Measurements from ENCODE around the gene PTPRD.

Gene PTPRD

GRCh38 chr9:9182431-9182830, 1430.4 kb downstream of the PTPRD start:
- no peak overlapping the region for H3K4me2 ChIP-seq (ENCODE audit: low read depth, low read length, poor library complexity, severe bottlenecking)
- H3K4me3 ChIP-seq (ENCODE audit: insufficient read depth, low read length, poor library complexity, severe bottlenecking), result no peak overlapping the region
- no peaks in the 10 kb centered on the region for H4K20me1 ChIP-seq (ENCODE audit: low read depth, low read length)
- no peak overlapping the region for H3K27ac ChIP-seq (ENCODE audit: low read depth, low read length)
- H3K27me3 ChIP-seq (ENCODE audit: low read length), result no peaks in the 10 kb centered on the region
- no peak overlapping the region for H3K9ac ChIP-seq (ENCODE audit: low read length)
- no peaks in the 10 kb centered on the region; the same call in 1 of the 2 replicates for H3K9me2 ChIP-seq (replicated peaks; ENCODE audit: insufficient read depth, low read length)
- H3K79me2 ChIP-seq (ENCODE audit: insufficient read depth, low read length), result no peaks in the 10 kb centered on the region
- H3K36me3 ChIP-seq (ENCODE audit: low read length), result no peaks in the 10 kb centered on the region
- no peak overlapping the region for H2AFZ ChIP-seq (ENCODE audit: low read depth, low read length, severe bottlenecking)
- no peaks in the 10 kb centered on the region for H3K9me3 ChIP-seq (ENCODE audit: insufficient read depth, low read length)
- H3F3A ChIP-seq (ENCODE audit: insufficient read depth), result no peaks in the 10 kb centered on the region
- TF ChIP-seq, protein P1, sequence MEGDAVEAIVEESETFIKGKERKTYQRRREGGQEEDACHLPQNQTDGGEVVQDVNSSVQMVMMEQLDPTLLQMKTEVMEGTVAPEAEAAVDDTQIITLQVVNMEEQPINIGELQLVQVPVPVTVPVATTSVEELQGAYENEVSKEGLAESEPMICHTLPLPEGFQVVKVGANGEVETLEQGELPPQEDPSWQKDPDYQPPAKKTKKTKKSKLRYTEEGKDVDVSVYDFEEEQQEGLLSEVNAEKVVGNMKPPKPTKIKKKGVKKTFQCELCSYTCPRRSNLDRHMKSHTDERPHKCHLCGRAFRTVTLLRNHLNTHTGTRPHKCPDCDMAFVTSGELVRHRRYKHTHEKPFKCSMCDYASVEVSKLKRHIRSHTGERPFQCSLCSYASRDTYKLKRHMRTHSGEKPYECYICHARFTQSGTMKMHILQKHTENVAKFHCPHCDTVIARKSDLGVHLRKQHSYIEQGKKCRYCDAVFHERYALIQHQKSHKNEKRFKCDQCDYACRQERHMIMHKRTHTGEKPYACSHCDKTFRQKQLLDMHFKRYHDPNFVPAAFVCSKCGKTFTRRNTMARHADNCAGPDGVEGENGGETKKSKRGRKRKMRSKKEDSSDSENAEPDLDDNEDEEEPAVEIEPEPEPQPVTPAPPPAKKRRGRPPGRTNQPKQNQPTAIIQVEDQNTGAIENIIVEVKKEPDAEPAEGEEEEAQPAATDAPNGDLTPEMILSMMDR (IDR thresholded peaks at IDR 0.05; ENCODE audit: insufficient read depth, low read length, poor library complexity, severe bottlenecking), result no peak
- TF ChIP-seq EZH2phosphoT487 (conservative IDR thresholded peaks at IDR 0.05; ENCODE audit: low read length), result no peak

GRCh38 chr9:9177081-9177480, 1435.7 kb downstream of the PTPRD start:
- no peaks in the 10 kb centered on the region for H3K27me3 ChIP-seq (ENCODE audit: low read length)
- TF ChIP-seq EZH2phosphoT487 (conservative IDR thresholded peaks at IDR 0.05; ENCODE audit: low read length), result no peak
- TF ChIP-seq, protein P1 (IDR thresholded peaks at IDR 0.05; ENCODE audit: insufficient read depth, low read length, poor library complexity, severe bottlenecking), result no peak

GRCh38 chr9:9174358-9174757, 1438.4 kb downstream of the PTPRD start:
- H3K9me2 ChIP-seq (replicated peaks; ENCODE audit: insufficient read depth, low read length), result no peaks in the 10 kb centered on the region

More at GRCh38 chr9:9177081-9177480, 1435.7 kb downstream of the PTPRD start:
- Histone ChIP-seq H4K20me1 (ENCODE audit: low read depth, low read length) (no peaks in the 10 kb centered on the region), H3K9me2 (replicated peaks; ENCODE audit: insufficient read depth, low read length) (no peaks in the 10 kb centered on the region), H3K79me2 (ENCODE audit: insufficient read depth, low read length) (no peaks in the 10 kb centered on the region), H3K4me3 (ENCODE audit: insufficient read depth, low read length, poor library complexity, severe bottlenecking) (no peak overlapping the region), H3K27ac (ENCODE audit: low read depth, low read length) (no peak overlapping the region), H2AFZ (ENCODE audit: low read depth, low read length, severe bottlenecking) (no peak overlapping the region), H3F3A (ENCODE audit: insufficient read depth) (no peaks in the 10 kb centered on the region), H3K9me3 (ENCODE audit: insufficient read depth, low read length) (no peaks in the 10 kb centered on the region), H3K4me2 (ENCODE audit: low read depth, low read length, poor library complexity, severe bottlenecking) (no peak overlapping the region), H3K9ac (ENCODE audit: low read length) (no peak overlapping the region), H3K36me3 (ENCODE audit: low read length) (no peaks in the 10 kb centered on the region)

More at GRCh38 chr9:9174358-9174757, 1438.4 kb downstream of the PTPRD start:
- Histone ChIP-seq H2AFZ (ENCODE audit: low read depth, low read length, severe bottlenecking) (no peak overlapping the region), H3K27me3 (ENCODE audit: low read length) (no peaks in the 10 kb centered on the region), H4K20me1 (ENCODE audit: low read depth, low read length) (no peaks in the 10 kb centered on the region), H3K4me3 (ENCODE audit: insufficient read depth, low read length, poor library complexity, severe bottlenecking) (no peak overlapping the region), H3K4me2 (ENCODE audit: low read depth, low read length, poor library complexity, severe bottlenecking) (no peak overlapping the region), H3K9ac (ENCODE audit: low read length) (no peak overlapping the region), H3K79me2 (ENCODE audit: insufficient read depth, low read length) (no peaks in the 10 kb centered on the region), H3K9me3 (ENCODE audit: insufficient read depth, low read length) (no peaks in the 10 kb centered on the region), H3F3A (ENCODE audit: insufficient read depth) (no peaks in the 10 kb centered on the region), H3K27ac (ENCODE audit: low read depth, low read length) (no peak overlapping the region), H3K36me3 (ENCODE audit: low read length) (no peaks in the 10 kb centered on the region)
- TF ChIP-seq EZH2phosphoT487 (conservative IDR thresholded peaks at IDR 0.05; ENCODE audit: low read length), result no peak
- TF ChIP-seq, protein P1 (IDR thresholded peaks at IDR 0.05; ENCODE audit: insufficient read depth, low read length, poor library complexity, severe bottlenecking), result no peak
